GM12878 (cell line): ENCODE results near the gene TACR3. TPM values are rescaled to one million over a fixed set of nuclear protein-coding genes. Genes with fewer than 3 reads are reported as not detected.

Experiments
- ATAC-seq: fragments of 200-7000 bp; cut with Tn5 transposase; 3 replicates; pipeline ENCODE4 v1.9.1; 2020; ENCODE audit warnings: mild to moderate bottlenecking, moderate library complexity
- BruUV-seq: library from RNA; stranded (reverse); fragments of 400-500 nt; replicated peaks from 2 replicates; lab custom pipeline; 2021; lab: Mats Ljungman, UMichigan
- CTCF ChIA-PET: fragments of 300-600 bp; sonication (Branson Sonifier 250); formaldehyde crosslinking; extraction: SDS; loops from one replicate; lab custom pipeline; 2021; ENCODE audit warnings: inconsistent platforms; lab: Yijun Ruan, JAX
- POLR2A ChIA-PET: fragments of 350-600 bp; formaldehyde crosslinking; extraction: SDS; loops from one replicate; lab custom pipeline; 2021; ENCODE audit warnings: inconsistent platforms; lab: Charles Lee
- RAD21 ChIA-PET: fragments of 300-600 bp; sonication (Branson Sonifier 250); formaldehyde crosslinking; loops from one replicate; lab custom pipeline; 2023; ENCODE audit warnings: antibody characterized with exemption; ENCODE audit not compliant: unreplicated experiment; lab: Charles Lee
- SMC1A ChIA-PET: fragments of 300-600 bp; sonication (Branson Sonifier 250); formaldehyde crosslinking; loops from one replicate; lab custom pipeline; 2023; ENCODE audit not compliant: unreplicated experiment, uncharacterized antibody; lab: Charles Lee
- DNase-seq: peaks from one replicate; pipeline ENCODE4 v3.0.0-alpha.2; 2011; ENCODE audit warnings: low read depth, low spot score
- FAIRE-seq: peaks from 3 replicates; lab custom pipeline; 2011; peaks lifted over from hg19 to GRCh38; lab: Jason Lieb, UNC
- H2AFZ ChIP-seq: 2 replicates; pipeline ENCODE4 v1.6.0; 2011; ENCODE audit warnings: low read depth, low read length, control low read depth; ENCODE audit not compliant: control insufficient read depth
- H3K27ac ChIP-seq: 2 replicates; pipeline ENCODE4 v1.5.1; 2011; ENCODE audit warnings: control low read depth; ENCODE audit not compliant: control insufficient read depth, insufficient read depth
- H3K27me3 ChIP-seq, 2 experiments: replicated peaks in 1 of 2; 2 replicates each; pipeline versions ENCODE4 v1.6.0 to v1.6.1; 2011; ENCODE audit warnings: low read length in 1 of 2; ENCODE audit not compliant: control insufficient read depth in 2 of 2, insufficient read depth in 2 of 2
- H3K36me3 ChIP-seq, 2 experiments: 2 replicates each; pipeline ENCODE4 v1.5.1; 2011; ENCODE audit warnings: low read length in 1 of 2; ENCODE audit not compliant: control insufficient read depth in 2 of 2, insufficient read depth in 2 of 2
- H3K4me1 ChIP-seq: 2 replicates; pipeline ENCODE4 v1.6.1; 2011; ENCODE audit warnings: mild to moderate bottlenecking, low read length, moderate library complexity, mixed read lengths; ENCODE audit not compliant: control insufficient read depth, insufficient read depth
- H3K4me2 ChIP-seq: 2 replicates; pipeline ENCODE4 v1.6.0; 2011; ENCODE audit warnings: control low read depth; ENCODE audit not compliant: control insufficient read depth, insufficient read depth
- H3K4me3 ChIP-seq: fragments of 200-600 bp; sonication (generic); 2 replicates; pipeline ENCODE4 v1.5.1; 2016
- H3K79me2 ChIP-seq: 2 replicates; pipeline ENCODE4 v1.6.0; 2011; ENCODE audit warnings: low read length; ENCODE audit not compliant: control insufficient read depth, insufficient read depth
- H3K9ac ChIP-seq: 2 replicates; pipeline ENCODE4 v1.8.0; 2011; ENCODE audit warnings: low read length, control low read depth, mixed read lengths; ENCODE audit not compliant: control insufficient read depth, insufficient read depth
- H3K9me3 ChIP-seq: replicated peaks from 3 replicates; pipeline ENCODE4 v1.5.1; 2011; ENCODE audit warnings: mild to moderate bottlenecking, low read length; ENCODE audit not compliant: control insufficient read depth, insufficient read depth
- H4K20me1 ChIP-seq: 2 replicates; pipeline ENCODE4 v1.6.0; 2011; ENCODE audit not compliant: control insufficient read depth, insufficient read depth
- CEBPB ChIP-seq, 2 experiments: fragments of 150-350 bp in 1 of 2; IDR thresholded peaks; 2 replicates each; pipeline ENCODE4 v1.6.1; 2012 to 2014; ENCODE audit warnings: low read depth in 2 of 2, low read length in 2 of 2, borderline replicate concordance in 1 of 2, inconsistent platforms in 1 of 2
- CREB1 ChIP-seq: IDR thresholded peaks from 2 replicates; pipeline ENCODE4 v1.6.1; 2012; ENCODE audit warnings: low read depth, mild to moderate bottlenecking, inconsistent platforms
- EED ChIP-seq: sonication (generic); IDR thresholded peaks from 2 replicates; pipeline ENCODE4 v1.6.1; 2016; ENCODE audit warnings: antibody characterized with exemption, low read depth
- FOXM1 ChIP-seq: IDR thresholded peaks from 2 replicates; pipeline ENCODE4 v1.6.1; 2012; ENCODE audit warnings: low read depth, mild to moderate bottlenecking, inconsistent platforms, low read length, moderate library complexity
- HDGF ChIP-seq: fragments of 450-650 bp; IDR thresholded peaks from 2 replicates; pipeline ENCODE4 v1.6.1; 2016; ENCODE audit warnings: antibody characterized with exemption
- IKZF2 ChIP-seq, 2 experiments: fragments of 450-650 bp; IDR thresholded peaks; 2 replicates each; pipeline ENCODE4 v1.6.1; 2017; ENCODE audit warnings: mild to moderate bottlenecking in 2 of 2, moderate library complexity in 2 of 2
- JUND ChIP-seq: IDR thresholded peaks from 2 replicates; pipeline ENCODE4 v1.6.1; 2012; ENCODE audit warnings: low read depth, mild to moderate bottlenecking, low read length, improper control_type of control experiment, moderate library complexity
- NR2C2 ChIP-seq: IDR thresholded peaks from 2 replicates; pipeline ENCODE4 v1.6.1; 2011; ENCODE audit warnings: borderline replicate concordance, low read depth; ENCODE audit not compliant: control insufficient read depth, insufficient read length
- NRF1 ChIP-seq: conservative IDR thresholded peaks from 2 replicates; pipeline ENCODE4 v1.6.1; 2011; ENCODE audit warnings: mild to moderate bottlenecking, low read depth, low read length, improper control_type of control experiment
- PKNOX1 ChIP-seq: fragments of 450-650 bp; IDR thresholded peaks from 2 replicates; pipeline ENCODE4 v1.6.1; 2016; ENCODE audit warnings: mild to moderate bottlenecking
- SUZ12 ChIP-seq: fragments of 200-600 bp; sonication (generic); IDR thresholded peaks from one replicate; pipeline ENCODE4 v1.6.1; 2018; ENCODE audit warnings: antibody characterized with exemption, mild to moderate bottlenecking; ENCODE audit not compliant: unreplicated experiment
- TCF3 ChIP-seq: IDR thresholded peaks from 2 replicates; pipeline ENCODE4 v1.6.1; 2012; ENCODE audit warnings: low read depth, mild to moderate bottlenecking, low read length, borderline replicate concordance; ENCODE audit not compliant: insufficient read depth
- TCF7 ChIP-seq: IDR thresholded peaks from 2 replicates; pipeline ENCODE4 v1.6.1; 2014; ENCODE audit warnings: antibody characterized with exemption, borderline replicate concordance
- ZBED1 ChIP-seq: IDR thresholded peaks from 2 replicates; pipeline ENCODE4 v1.6.1; 2016; ENCODE audit warnings: borderline replicate concordance
- ZNF217 ChIP-seq: fragments of 450-650 bp; IDR thresholded peaks from 2 replicates; pipeline ENCODE4 v1.6.1; 2017; ENCODE audit warnings: antibody characterized with exemption, mild to moderate bottlenecking
- ZZZ3 ChIP-seq: IDR thresholded peaks from 2 replicates; pipeline ENCODE4 v1.6.1; 2011; ENCODE audit warnings: low read depth; ENCODE audit not compliant: control insufficient read depth, insufficient read length
- in situ Hi-C: fragments of 300-500 bp; cut with MboI; formaldehyde crosslinking; loops from 9 replicates; pipeline ENCODE4 v1.14.3; 2018; ENCODE audit warnings: mixed read lengths
- intact Hi-C: fragments of 100-400 bp; cut with micrococcal nuclease; formaldehyde crosslinking; loops from one replicate; pipeline ENCODE4 v1.14.2; 2022; ENCODE audit not compliant: unreplicated experiment
- polyA plus RNA-seq, 11 experiments: library from polyadenylated mRNA; depleted of rRNA in 4 of 11; unstranded in 6 of 11; stranded (reverse) in 5 of 11; fragments of >200 nt; fragmentation: Nextera tagmentation in 4 of 11; fragmentation: Illumina TruSeq in 1 of 11; extraction: Ambion mirVana in 4 of 11; extraction: Trizol in 1 of 11; gene quantifications; 1 replicate in 1 of 11; 2 replicates in 10 of 11; pipeline versions ENCODE4 v1.2.1 to v1.2.3, GENCODE V29; 2011 to 2016; ENCODE audit warnings: inconsistent platforms in 2 of 11, missing spikeins in 2 of 11, low read depth in 1 of 11
- total RNA-seq, 4 experiments: library from RNA; depleted of rRNA in 3 of 4; stranded (reverse); fragments of >200 nt in 3 of 4; fragmentation: Illumina TruSeq in 1 of 4; extraction: Trizol in 1 of 4; gene quantifications; 2 replicates each; pipeline versions ENCODE4 v1.2.1 to v1.2.3, GENCODE V29; 2013 to 2021
- TF ChIP-seq, protein P1 (sequence below): fragments of 450-650 bp; IDR thresholded peaks from 2 replicates; pipeline ENCODE4 v1.6.1; 2017; ENCODE audit warnings: mild to moderate bottlenecking, low read depth, inconsistent platforms; ENCODE audit not compliant: poor library complexity, severe bottlenecking
- TF ChIP-seq, protein P2 (sequence below): fragments of 450-650 bp; IDR thresholded peaks from 2 replicates; pipeline ENCODE4 v1.6.1; 2017; ENCODE audit warnings: borderline replicate concordance

Gene TACR3
- total and polyA plus RNA-seq, 10 of the 15 experiments (the other 5 are each of a cell fraction or from before 2014, with no cell fraction given), result not detected

GRCh38 chr4:103692615-103693014, 27.2 kb downstream of the TACR3 start:
- Histone ChIP-seq H3K27ac (no peak overlapping the region), H3K79me2 (no peaks in the 10 kb centered on the region), H3K9ac (no peak overlapping the region), H4K20me1 (no peaks in the 10 kb centered on the region), H3K9me3 (no peaks in the 10 kb centered on the region), H3K4me2 (no peak overlapping the region), H2AFZ (no peak overlapping the region), H3K4me3 (no peak overlapping the region), H3K36me3 (no peaks in the 10 kb centered on the region), H3K27me3 (no peaks in the 10 kb centered on the region), H3K4me1 (no peaks in the 10 kb centered on the region)
- in situ Hi-C loops (no loop called here), intact Hi-C loops (no loop called here)
- no peak for DNase-seq
- ChIA-PET RAD21 (no interaction called here), SMC1A (no interaction called here), CTCF (no interaction called here), POLR2A (no interaction called here)
- FAIRE-seq, result no peak
- BruUV-seq, result no TSS peak
- no peak for ATAC-seq
- TF ChIP-seq ZNF217, result no peak
- TF ChIP-seq TCF7, result no peak
- TF ChIP-seq CREB1, result no peak
- no peak for TF ChIP-seq HDGF
- TF ChIP-seq FOXM1, result no peak
- no peak for TF ChIP-seq TCF3
- no peak for TF ChIP-seq SUZ12
- no peak for TF ChIP-seq JUND
- TF ChIP-seq, protein P1, sequence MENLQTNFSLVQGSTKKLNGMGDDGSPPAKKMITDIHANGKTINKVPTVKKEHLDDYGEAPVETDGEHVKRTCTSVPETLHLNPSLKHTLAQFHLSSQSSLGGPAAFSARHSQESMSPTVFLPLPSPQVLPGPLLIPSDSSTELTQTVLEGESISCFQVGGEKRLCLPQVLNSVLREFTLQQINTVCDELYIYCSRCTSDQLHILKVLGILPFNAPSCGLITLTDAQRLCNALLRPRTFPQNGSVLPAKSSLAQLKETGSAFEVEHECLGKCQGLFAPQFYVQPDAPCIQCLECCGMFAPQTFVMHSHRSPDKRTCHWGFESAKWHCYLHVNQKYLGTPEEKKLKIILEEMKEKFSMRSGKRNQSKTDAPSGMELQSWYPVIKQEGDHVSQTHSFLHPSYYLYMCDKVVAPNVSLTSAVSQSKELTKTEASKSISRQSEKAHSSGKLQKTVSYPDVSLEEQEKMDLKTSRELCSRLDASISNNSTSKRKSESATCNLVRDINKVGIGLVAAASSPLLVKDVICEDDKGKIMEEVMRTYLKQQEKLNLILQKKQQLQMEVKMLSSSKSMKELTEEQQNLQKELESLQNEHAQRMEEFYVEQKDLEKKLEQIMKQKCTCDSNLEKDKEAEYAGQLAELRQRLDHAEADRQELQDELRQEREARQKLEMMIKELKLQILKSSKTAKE, result no peak
- no peak for TF ChIP-seq IKZF2 (IDR thresholded peaks at IDR 0.05)
- no peak for TF ChIP-seq ZZZ3
- TF ChIP-seq EED, result no peak
- no peak for TF ChIP-seq ZBED1
- no peak for TF ChIP-seq CEBPB (IDR thresholded peaks at IDR 0.05; ENCODE audit: borderline replicate concordance in 1 of 2, low read depth in 2 of 2, low read length in 2 of 2)
- no peak for TF ChIP-seq NR2C2
- no peak for TF ChIP-seq NRF1
- no peak for TF ChIP-seq PKNOX1
- TF ChIP-seq, protein P2, sequence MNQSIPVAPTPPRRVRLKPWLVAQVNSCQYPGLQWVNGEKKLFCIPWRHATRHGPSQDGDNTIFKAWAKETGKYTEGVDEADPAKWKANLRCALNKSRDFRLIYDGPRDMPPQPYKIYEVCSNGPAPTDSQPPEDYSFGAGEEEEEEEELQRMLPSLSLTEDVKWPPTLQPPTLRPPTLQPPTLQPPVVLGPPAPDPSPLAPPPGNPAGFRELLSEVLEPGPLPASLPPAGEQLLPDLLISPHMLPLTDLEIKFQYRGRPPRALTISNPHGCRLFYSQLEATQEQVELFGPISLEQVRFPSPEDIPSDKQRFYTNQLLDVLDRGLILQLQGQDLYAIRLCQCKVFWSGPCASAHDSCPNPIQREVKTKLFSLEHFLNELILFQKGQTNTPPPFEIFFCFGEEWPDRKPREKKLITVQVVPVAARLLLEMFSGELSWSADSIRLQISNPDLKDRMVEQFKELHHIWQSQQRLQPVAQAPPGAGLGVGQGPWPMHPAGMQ, result no peak
